ENCODE measurements around the gene MICU1.

- TF ChIP-seq, protein P1, sequence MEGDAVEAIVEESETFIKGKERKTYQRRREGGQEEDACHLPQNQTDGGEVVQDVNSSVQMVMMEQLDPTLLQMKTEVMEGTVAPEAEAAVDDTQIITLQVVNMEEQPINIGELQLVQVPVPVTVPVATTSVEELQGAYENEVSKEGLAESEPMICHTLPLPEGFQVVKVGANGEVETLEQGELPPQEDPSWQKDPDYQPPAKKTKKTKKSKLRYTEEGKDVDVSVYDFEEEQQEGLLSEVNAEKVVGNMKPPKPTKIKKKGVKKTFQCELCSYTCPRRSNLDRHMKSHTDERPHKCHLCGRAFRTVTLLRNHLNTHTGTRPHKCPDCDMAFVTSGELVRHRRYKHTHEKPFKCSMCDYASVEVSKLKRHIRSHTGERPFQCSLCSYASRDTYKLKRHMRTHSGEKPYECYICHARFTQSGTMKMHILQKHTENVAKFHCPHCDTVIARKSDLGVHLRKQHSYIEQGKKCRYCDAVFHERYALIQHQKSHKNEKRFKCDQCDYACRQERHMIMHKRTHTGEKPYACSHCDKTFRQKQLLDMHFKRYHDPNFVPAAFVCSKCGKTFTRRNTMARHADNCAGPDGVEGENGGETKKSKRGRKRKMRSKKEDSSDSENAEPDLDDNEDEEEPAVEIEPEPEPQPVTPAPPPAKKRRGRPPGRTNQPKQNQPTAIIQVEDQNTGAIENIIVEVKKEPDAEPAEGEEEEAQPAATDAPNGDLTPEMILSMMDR (IDR thresholded peaks at IDR 0.05; ENCODE audit: low read depth, low read length, poor library complexity, severe bottlenecking): no peak
- TF ChIP-seq EZH2phosphoT487 (IDR thresholded peaks at IDR 0.05; ENCODE audit: borderline replicate concordance, low read length): no peak
Measured at GRCh38 chr10:72483471-72483870, 142.4 kb downstream of the MICU1 start.
